GM21447 (cell line): ENCODE data around the gene STARD13.
"Not testable (repeated sequence)": the region's sequence is repeated elsewhere in the genome, so short reads cannot be mapped to it uniquely, and the experiment has no call there.

Experiments
- ATAC-seq: cut with Tn5 transposase; IDR thresholded peaks from one replicate; pipeline ENCODE4 v1.9.1; 2021; ENCODE audit not compliant: unreplicated experiment

STARD13 gene

DNA sequence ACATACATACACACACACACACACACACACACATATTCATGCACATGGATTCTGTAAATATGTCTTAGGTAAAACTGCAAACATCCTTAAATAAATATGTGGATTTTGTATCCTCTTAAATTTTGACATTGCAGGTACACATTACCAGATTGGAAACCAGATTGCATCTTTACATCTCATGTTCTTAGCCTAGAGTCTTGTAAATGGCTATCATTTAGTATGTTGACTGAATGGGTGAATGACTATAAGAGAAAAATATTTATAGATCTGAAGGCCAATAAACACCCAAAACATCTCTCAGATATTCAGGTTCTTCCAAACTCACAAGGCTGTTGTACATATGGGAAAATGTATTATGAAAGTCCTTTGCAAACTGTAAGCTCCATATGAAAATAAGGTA lies 104.3 kb downstream of the STARD13 start:
- ATAC-seq = no peak

DNA sequence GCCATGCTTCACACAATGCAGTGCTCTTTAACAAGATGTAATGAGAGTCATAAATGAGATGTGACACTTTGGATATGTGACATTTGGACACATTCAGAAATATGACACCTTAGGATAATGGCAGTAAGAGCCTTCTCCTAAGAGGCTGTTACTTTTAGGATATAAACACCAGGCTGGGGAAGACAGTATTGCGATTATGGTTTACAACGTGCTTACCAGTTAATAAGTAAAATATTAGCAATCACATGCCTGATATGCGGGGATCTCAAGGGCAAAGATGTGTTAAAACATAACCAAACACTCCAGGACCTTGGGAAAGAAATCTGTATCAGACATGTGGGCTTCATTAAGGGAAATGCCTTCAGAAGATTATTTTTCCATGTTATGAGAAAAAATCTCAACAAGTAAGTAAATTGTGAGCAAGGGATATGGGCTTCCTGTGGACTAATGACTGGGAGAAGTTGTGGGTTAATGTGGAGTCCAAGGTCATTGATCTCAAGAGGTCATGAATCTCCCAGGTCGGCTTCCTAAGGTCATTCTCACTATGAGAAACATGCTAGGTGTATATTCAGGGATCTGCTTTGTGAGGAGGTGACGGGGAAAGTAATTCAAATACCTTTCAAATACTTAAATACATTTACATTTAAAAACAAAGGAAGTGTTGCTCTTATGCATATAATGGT lies 105.3 kb downstream of the STARD13 start:
- ATAC-seq = no peak

DNA sequence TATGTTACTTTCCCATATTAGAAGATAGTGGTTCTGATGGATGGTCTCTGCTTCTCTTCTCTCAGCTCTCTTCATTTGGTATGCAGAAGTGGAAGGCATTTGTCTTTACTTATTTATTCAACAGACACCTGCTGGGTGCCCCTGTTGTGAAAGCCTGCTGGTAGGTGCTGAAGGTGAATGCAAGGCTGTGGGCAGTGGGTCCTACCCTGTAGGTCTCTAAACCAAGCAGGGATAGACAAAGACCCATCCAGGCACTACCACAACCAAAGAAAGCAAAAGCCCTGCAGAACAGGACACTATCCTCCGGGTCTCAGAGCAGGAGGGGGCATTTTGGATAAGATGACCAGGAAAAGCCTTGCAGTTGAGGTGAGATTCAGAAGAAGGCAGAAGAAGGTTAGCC lies 106.1 kb downstream of the STARD13 start:
- ATAC-seq = no peak

DNA sequence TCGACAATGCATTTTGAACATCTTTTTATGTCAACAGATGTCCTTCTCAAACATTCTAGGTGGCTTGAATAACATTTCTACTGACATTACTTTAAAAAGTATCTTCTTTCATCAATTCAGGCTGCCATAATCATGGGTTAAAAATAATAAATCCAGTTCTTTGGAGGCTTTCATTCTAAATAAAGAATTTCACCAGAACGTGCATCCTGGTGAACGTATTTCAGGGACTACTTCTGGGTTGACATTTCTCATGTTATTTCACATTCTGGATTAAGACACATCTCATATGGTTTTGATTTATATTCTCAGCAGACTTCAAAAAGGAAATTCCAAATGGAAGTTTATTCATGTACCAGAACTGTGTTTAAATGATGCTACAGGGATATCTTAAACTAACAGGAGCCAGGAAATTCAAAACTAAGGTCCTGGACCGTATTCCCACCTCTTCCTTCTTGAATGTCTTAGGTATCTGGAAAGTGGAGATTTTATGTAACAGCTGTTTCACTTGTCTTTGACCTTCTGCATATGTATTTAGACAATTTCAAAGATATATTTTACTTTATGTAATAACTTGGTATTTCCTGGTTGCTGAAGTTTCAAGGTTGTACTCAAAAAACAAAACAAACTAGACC lies 107.2 kb downstream of the STARD13 start:
- ATAC-seq = no peak

DNA sequence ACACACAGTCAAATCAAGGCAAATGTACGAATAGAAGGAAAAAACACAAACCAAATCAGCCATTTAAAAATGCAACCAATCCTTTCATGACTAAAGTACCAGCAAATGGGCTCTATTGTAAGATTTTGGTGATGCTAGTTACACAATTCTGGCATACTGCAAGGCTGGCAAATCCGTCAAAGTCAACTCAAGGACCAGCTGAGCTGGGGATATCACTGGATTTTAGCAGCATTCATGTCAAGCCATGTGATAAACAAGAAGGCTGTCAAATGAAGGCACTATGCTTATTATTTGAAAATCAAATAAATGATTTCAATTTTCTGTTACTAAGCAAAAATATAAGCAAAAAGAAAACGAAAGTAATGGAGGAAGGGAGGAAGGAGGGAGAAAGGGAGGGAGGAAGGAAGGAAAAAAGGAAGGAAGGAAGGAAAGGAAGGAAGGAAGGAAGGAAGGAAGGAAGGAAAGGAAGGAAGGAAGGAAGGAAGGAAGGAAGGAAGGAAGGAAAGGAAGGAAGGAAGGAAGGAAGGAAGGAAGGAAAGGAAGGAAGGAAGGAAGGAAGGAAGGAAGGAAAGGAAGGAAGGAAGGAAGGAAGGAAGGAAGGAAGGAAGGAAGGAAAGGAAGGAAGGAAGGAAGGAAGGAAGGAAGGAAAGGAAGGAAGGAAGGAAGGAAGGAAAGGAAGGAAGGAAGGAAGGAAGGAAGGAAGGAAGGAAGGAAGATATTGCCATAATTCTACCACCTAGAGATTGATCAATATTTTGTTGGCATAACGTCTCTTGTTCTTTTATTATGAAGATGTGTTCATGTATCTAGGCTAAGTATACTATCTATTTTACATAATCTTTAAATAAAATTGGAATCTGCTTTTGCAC lies 108.0 kb downstream of the STARD13 start:
- not testable (repeated sequence) for ATAC-seq

DNA sequence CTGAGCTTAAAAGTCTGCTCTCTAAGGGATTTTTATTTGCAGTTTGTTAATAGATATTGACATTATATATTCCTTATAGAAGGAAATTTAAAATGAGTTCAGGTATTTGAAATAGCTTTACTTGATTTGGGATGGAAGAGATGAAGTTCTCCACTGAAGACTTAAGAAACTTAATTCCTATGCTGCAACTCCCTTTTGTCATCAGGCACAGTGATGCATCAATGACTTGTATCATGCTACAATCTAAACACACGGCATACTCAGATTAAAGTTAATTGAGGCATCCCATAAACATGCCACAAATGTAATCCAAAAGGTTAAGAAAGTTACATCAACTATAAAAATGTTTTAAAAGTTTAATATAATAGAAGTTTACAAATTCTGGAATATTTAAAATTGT lies 109.0 kb downstream of the STARD13 start:
- no peak for ATAC-seq

DNA sequence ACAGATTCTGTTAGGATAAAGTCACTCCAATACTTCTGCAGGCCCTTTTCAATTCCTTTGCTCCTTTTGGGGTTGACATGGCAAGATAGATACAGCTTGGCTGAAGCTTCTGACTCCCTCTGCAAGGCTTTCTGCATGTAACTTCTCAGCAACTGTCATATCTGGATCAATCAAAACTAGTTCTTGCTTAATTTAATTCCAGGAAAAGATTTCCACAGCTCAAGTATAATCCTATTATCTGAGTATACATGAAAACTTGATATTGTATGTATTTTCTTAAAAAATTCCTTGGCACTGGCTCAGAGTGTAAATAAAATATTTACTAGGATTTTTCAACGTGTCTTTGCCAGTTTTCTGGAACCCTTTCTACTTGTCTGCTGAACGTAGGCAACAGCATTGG lies 109.6 kb downstream of the STARD13 start:
- ATAC-seq = no peak

DNA sequence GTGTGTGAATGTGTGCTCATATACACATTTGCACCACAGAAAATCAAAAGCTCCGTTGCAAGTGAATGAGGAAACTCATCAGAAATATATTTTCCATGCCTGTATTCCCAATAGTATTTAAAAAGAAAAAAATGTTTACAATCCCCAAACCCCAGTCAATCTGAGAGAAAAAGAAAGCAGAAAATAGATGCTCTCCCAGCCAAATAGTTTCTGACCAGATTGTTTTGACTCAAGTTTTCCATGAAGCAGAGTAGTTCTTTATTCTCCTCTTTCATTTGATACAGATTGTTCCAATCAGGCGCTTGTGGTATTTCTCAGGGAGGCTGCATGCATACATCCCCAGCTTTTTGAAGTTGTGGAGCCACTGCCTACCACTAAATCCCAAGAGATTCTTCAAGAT lies 110.6 kb downstream of the STARD13 start:
- no peak for ATAC-seq

DNA sequence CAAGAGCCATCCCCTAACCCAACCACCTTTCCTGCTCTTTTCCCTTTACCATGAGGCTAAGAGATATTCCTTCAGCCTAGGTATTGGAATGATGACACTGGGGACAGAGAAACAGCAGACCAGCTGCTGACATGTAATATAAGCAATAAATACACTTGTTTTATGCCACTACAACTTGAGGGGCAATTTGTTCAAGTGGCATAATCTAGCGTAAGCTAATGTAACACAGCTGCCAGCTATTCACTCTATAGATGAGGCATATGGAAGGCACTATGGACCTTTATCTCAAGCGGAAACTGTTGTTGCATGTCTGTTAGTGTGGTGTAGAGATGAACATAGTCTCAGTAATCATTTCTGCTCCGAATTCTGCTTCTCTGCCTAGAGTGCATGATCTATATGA lies 111.1 kb downstream of the STARD13 start:
- no peak for ATAC-seq

DNA sequence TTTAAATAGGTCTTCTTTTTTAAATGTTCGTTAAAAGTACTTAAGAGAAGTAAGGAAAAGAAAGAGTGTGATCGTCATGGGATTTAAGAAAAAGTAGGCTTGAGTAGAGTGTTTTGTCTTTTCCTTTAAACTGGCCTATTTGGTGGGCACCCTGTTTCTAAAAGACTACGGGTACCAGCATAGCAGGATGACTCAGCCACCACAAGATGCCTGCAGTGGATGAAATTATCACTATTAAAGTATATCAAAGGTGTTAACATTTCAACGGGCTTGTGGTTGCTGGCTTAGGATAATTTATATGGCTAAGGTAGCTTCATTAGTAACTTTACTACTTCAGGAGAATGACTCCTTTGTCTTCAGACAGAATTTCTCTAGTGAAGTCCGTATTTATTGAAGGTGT lies 112.6 kb downstream of the STARD13 start:
- ATAC-seq = no peak

DNA sequence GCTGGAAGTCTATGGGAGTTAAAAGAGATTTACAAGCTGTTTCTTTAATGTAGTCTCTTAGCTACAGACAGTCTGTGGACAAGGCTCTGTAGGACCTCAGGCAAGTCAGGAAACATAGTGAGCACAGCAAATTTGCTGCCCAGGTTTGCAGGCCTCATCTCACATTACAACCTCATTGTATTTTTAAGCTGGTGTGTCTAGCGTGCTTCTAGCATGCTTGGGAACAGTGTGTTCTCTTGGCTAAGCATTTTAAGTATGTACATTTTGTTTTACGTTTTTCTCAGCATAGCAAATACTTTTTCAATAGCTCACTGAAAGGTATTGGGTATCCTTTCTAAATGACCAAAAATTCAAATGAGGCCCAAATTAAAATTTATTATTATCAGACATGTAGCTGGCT lies 113.2 kb downstream of the STARD13 start:
- ATAC-seq = no peak

DNA sequence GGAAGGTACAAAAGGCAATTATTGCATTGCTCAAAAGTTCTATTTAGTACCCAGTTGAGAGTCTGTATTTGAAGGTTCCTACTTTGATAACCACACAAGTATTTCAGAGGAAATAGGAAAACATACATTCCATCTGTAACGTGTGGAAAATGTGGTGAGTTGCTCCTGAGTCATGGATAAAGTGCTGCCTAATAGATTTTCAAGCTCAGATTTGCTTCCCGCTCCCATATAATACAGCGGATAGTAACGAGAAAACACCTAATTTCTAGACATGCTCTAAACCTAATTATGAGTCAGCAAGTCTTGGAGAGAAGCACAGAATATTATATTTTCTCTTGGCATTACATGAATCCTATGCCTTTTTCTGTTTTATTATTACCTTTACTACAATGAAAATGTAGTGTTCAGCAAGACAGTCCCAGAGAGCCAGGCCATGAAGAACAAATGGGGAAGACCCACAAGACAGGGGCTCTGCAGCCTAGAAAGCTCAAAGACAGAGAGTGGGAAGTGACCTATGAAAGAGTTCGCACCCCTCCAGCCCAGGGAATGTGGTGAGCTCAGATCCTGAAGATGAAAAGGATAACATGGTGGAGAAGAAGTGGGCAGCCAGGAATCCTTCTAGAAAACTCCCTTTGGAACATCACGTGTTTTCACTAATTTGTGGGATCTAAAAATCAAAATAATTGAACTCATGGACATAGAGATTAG lies 116.1 kb downstream of the STARD13 start:
- ATAC-seq = no peak

DNA sequence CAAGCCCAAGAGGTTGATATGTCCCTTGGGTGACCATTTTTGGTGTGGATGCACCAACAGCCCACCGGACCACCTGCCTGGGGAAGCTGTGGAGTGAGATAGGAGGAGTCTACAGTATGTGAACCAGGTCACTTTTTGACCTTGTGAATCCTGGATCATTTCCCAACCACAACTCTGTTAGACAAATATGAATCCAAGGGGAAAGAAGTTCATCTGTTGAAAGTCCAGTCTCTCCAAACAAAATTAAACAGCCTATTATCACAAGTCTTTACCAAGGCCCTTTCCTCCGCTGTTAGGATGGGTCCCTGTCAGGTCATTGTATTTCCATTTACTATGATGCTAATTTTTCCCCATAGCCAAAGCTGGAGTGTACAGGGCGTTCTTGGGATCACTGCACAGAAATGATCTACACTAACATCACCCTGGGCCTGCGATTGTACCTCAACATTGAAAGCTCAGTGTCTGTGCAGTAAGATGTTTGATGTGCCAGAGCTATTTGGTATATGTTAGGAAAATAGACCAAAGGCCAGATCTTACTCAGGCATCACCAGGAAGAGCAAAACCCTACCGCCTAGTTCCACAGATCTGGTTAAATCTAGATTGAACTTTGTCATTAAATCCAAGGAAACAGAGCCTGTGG lies 117.1 kb downstream of the STARD13 start:
- no peak for ATAC-seq

DNA sequence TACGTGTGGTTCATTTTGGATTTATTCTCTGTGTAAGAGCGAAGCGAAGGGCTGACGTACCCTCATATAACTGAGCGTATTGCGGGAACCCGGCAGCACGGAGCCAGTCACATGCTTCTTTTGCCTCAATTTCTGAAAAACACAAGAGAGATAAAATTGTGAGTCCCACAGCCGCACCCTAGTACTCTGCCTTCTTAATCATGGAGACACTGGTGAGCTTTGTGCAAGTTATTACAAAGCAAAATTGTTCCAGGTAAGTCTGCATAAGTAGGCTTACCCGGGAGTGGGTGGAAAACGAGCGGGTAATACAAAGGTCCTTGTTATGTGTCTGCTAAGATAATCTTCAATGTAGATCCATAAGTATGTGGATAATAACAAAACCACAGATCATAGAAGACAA lies 118.1 kb downstream of the STARD13 start:
- ATAC-seq = no peak

DNA sequence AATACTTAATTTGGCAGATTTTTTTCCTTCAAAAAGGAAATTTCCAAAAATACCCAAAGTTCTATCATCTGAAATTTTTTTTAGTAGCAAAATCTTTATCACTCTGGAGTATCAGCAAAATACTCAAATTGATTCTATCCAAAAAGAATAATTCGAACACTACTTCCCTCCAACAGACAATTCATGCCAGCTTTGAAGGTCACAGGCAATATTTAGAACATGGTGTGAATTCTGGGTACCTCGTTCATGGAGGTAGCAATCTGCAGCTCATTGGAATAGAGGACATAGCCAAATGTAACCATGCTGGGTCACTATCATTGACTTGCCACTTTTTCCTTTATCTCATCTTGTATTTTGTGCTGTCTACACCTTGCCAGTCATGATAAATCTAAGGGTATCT lies 119.8 kb downstream of the STARD13 start:
- no peak for ATAC-seq

DNA sequence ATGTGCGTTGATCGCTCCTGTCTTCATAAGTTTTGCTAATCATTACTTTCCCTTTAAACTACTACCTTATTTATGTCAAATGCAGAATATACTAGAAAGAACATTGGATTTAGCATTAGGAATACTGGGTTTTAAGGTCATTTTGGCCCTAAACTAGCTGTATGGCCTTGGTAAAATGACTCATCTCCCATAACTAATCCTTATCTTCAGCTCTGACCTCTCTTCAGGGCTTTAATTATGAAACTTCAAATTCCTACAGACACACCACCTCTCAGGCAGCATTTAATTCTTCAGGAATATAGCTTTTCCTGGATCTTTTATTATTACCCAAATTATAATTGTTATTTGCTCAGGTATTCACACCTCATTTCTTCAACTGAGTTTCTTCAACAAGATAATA lies 121.2 kb downstream of the STARD13 start:
- ATAC-seq = no peak

DNA sequence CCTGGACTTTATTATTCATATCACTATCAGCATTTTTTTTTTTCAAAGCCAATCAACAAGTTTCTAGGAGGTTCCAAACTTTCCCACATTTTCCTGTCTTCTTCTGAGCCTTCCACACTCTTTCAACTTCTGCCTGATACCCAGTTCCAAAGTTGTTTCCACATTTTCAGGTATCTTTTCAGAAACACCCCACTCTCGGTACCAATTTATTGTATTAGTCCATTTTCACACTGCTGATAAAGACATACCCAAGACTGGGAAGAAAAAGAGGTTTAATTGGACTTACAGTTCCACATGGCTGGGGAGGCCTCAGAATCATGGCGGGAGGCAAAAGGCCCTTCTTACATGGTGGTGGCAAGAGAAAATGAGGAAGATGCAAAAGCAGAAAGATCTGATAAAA lies 122.8 kb downstream of the STARD13 start:
- ATAC-seq = not testable (repeated sequence)

DNA sequence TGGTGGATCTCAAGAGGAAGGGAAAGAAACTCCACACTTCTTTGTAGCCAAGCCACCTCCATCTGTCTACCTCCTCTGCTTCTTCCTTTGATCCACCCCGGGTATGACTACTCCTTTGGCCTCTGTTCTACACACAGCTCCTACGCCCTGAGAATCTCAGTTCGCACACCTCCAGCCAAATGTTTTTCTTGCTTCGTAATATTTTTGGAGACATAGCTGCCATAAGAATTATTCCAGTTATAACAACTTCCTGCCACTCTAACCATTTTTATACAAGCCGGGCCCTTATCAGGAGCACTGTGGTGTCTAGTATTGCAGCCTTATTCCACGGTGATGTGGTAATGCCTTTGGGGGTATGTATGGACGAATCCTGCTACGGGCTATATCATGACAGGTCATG lies 126.7 kb downstream of the STARD13 start:
- no peak for ATAC-seq

DNA sequence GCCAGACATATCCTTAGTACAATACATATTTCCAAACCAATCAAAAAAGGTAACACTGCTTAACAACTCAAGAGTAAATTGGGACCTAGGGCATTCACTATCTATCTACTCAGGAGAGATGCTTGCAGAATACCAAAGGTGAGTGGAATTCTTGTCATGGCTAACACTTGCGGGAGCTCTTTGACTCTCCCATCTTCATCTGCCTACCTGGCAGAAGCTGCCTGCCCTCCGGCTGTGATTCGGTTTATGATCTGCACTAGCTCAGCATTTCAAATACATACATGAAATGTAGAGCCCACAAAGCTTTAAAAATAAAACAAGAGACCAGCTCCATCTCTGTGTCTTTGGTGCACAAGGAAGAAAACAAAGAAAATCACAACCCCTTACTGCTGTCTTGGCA lies 127.3 kb downstream of the STARD13 start:
- ATAC-seq = no peak

DNA sequence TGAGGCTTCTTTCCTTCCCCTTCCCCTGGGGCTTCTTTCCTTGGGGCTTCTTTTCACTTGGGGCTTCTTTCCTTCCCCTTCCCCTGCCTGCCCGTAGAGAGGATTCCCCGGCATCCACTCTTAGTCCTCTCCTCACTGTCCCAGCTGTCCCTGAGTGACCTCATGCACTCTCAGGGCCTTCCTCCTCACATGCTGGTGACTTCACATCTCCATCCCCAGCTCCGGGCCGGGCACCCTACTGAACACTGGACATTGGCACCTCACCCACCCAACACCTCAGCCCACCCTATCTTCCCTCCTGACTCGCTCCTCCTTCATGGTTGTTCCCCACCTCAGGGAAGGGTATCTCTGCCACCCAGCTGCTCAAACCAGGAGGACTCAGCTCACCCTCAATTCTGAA lies 130.6 kb downstream of the STARD13 start:
- ATAC-seq = no peak
